Stimulated activated CD8-positive, alpha-beta memory T cell treated with anti-CD3 and anti-CD28 coated beads, Interleukin-4, amount 100 ng/mL, for 48 hours (primary cell): ENCODE results near the gene SUGP2.
"Not testable (repeated sequence)": the region's sequence is repeated elsewhere in the genome, so short reads cannot be mapped to it uniquely, and the experiment has no call there.

Experiments
- DNase-seq: peaks from one replicate; pipeline ENCODE4 v3.0.0-alpha.2; 2020

Gene SUGP2

DNA sequence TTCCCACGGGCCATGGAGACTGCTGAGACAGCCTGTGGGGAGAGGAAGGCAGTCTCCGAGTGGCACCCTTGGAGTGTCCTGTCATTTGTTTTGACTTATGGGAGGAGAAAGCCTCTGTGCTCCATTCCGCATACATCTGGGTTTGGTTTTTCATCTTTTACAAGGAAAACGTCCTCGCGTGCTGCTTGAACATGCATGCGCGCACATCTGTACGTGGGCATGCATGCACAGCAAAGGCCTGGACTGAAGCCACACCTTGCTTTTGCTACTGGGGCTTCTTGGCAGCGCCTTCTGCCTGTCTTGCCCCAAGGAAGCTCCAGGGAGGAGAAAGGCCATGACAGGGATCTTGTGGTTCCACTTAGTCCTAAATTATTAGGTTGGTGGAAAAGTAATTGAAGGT, 44.0 kb downstream of the SUGP2 start:
- no peak for DNase-seq

DNA sequence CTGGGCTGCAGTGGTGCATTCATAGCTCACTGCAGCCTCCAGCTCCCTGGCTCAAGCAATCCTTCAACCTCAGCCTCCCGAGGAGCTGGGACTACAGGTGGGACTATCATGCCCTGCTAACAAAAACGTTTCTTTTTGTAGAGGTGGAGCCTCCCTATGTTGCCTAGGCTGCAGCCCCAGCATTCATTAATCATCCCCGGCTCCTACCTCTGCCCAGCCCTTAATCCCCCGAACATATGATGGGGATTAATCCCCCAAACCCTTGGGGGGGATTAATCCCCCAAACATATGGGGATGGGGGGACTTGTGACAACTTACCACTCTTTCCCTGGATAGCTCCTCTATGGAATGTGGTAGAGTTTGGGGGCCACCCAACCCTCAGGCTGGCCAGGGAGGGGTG, 45.9 kb downstream of the SUGP2 start:
- DNase-seq, result no peak

DNA sequence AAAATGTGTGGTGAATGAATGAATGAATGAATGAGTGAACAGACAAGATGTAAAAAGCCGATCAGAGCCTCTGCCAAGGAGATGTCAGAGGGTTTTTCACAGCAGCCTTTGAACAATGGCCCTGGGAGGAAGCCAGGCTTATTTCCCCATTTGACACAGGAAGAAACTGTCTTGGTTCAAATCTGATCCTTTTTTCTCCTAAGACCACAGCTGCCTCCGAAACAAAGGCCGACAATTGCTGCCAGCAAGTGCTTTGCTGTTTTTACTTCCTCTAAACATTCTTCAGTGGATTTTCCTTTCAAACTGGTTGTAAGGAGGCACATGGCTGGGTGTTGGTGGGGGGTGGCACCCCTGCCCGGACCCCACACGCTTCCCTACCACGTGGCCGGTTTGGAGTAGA, 48.1 kb downstream of the SUGP2 start:
- DNase-seq, result no peak

DNA sequence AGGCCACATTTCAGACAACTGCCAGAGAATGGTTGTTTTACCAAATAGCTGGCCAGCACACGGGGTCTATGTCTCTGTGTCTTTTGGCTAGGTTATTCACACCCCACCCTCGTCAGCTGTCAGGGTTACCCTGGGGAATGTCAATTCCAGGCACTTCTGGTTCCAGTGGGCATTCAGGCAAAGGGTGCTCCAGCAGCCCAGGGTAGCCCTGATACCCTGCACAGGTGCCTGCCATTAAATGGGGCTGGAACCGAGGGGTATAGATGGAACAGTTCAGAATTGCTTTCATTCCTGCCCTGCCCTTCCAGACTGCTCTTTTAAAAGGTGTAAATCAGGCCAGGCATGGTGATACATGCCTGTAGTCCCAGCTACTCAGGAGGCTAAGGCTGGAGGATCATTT, 49.1 kb downstream of the SUGP2 start:
- no peak for DNase-seq

DNA sequence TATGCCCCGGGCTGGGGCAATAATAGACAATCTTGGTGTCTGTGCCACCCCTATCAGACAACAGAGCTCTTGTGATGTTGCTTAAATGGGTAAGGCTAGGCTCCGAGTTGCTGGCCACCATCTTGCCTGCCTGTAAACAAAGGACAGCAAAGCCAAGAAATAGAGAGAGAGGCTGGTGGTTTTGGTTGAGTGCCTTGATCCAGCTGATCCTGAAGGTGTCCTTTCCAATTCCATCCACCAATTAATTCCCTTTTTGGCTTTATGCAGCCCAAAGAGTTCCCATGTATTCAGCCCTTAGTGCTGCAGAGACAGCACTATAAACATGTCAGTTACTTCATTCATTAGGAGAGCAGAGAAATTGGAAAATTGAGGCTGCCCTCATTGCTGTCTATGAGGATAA, 50.6 kb downstream of the SUGP2 start:
- DNase-seq, result no peak

DNA sequence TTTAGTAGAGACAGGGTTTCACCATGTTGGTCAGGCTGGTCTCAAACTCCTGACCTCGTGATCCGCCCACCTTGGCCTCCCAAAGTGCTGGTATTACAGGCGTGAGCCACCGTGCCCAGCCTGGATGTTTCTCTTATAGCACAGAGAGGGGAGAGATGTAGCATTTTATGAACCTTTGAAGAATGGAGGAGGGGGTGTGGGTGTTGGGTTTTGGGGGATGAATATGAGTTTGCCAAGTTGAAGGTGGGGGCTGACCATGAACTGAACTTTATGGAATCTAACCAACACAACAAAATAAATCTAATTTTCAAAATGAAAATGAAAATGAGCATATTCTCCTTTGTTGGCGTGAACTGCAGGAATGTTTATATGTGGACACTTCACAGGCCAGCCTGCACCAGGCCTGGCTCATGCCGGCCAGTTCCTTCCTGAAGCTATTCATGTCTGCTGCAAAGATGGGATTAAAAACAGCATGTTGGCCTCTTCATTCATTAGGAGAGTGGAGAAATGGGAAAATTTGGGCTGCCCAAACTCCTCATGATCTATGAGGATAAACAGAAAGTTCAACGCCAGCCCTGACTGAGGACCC, 52.8 kb downstream of the SUGP2 start:
- no peak for DNase-seq

DNA sequence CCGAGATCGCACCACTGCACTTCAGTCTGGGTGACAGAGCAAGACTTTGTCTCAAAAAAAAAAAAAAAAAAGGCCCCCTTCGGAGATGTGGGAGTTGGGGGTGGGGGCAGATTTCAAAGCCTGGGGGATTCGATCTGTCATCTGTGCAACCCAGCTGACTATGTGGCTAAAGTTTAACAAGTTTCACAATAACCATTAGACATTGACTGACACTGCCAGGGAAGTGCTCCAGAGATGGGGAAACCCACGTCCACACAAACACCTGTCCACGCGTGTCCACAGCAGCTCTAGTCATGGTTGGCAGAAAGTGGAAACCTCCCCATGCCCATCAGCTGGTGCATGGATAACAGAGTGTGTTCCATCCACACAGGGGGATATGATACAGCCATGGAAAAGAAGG, 54.7 kb downstream of the SUGP2 start:
- no peak for DNase-seq

DNA sequence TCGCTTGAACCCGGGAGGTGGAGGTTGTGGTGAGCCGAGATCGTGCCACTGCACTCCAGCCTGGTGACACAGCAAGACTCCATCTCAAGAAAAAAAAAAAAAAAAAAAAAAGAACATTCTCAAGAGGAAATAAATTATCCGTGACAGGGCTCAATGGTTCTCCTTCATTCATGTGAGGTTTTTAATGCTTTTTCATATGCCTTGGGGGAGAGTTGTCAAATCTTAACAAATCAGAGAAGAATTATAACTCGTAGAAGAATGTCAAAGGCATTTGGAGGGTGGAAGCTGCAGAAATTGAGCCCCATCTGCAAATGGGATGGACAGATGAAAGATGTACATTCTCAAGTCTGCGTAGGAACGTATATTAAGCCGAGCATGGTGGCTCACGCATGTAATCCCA, 57.4 kb downstream of the SUGP2 start:
- no peak for DNase-seq

DNA sequence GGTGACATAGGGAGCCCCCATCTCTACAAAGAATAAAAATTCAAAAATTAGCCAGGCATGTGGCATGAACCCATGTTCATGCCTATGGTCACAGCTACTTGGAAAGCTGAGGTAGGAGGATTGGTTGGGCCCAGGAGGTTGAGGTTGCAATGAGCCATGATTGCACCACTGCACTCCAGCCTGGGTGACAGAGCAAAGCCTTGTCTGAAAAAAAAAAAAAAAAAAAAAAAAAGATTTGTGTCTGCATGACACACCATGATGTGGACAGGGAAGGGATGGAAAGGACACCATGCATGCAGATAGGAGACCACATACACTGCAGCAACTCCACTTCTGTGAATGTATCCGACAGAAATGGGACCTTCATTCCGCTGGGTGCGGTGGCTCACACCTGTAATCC, 58.3 kb downstream of the SUGP2 start:
- DNase-seq, result no peak

DNA sequence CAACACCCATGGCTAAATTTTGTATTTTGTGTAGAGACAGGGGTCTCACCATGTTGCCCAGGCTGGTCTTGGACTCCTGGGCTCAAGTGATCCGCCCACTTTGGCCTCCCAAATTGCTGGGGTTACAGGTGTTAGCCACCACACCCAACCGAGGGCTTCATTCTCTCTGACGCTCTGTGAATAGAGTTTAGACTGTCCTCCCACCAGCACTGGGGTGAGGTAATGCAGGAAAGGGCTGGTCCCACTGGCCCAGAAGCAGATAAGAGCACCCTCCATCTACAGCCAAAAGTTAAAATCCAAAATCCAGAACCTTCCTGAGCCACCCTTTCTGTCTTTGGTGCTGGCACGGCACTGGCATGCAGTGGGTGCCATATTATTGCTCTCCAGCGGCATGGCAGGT, 60.5 kb downstream of the SUGP2 start:
- DNase-seq, result no peak

DNA sequence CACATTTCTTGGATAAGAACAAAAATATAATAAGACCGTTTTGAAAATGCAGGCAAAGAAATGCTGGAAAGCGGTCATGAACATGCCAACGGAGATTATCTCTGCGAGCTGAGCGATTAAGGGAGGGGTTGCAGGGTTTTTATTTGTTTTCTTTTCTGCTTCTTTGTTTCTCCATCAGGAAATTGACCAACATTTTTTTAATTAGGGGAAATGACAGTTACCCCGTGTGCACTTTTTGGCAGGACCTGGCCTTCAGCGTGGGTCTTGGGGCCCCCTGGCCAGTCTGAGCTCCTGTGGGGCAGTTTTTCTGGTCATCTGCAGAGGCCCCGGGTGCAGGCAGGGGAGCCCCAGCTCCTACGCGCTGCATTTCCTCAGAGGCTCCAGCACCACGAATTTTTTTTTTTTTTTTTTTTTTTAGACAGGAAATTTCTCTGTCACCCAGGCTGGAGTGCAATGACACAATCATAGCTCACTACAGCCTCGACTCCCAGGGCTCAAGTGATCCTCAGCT, 61.0 kb downstream of the SUGP2 start:
- DNase-seq, result no peak

DNA sequence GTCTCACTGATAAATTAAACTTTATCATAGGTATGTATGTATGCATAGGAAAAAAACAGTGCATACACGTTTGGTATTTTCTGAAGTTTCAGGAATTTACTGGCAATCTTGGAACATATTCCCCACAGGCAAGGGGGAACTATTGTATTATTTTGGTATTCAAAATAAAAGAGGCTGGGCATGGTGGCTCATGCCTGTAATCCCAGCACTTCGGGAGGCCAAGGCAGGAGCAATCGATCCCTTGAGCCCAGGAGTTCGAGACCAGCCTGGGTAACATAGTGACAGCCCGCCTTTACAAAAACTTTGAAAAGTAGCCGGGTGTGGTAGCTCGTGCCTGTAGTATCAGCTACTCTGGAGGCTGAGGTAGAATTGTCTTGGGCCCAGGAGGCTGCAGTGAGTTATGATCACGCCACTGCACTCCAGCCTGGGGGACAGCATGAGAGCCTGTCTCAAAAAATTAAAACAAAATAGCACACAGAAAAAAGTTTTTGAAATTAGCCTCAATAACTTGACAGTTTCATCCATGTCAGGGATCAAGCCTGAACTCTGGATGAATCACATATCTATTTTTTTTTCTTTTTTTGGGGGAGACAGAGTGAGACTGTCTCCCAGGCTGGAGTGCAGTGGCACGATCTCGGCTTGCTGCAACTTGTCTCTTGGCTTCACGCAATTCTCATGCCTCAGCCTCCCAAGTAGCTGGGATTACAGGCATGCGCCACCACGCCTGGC, 63.2 kb downstream of the SUGP2 start:
- no peak for DNase-seq

DNA sequence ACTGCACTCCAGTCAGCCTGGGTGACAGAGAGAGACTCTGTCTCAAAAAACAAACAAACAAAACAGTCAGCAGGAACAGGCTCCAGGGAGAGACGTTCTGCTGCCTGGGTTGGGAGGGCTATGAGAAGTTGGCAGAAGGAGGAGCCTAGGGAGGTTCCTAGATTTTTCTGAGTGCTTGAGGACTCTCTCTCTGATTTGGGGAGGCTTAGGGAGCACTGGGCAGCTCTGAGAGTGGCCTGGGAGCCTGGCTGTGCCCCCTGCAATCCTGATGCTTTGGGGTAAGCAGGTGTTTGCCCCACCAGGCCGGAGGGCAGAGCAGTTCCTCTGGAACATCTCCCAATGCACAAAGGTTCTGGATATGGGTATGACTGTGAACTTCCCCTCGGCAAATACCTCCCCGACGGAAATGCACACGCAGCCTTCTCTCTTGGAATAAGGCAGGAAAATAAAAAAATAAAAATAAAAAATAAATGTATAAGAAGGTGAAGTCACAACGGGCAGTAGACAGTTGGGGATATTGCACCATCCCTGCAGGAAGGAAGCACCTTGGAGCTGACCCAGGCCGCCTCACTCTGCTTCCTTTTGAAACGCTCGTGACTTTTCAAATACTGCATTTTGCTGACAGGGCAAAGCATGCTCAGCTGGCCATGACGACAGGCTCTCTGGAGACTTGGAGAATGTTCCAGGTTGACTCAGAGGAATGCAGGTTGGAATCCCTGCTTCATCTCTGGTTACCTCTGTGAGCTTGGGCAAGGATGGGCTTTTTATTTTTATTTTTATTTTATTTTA, 65.8 kb downstream of the SUGP2 start:
- no peak for DNase-seq

DNA sequence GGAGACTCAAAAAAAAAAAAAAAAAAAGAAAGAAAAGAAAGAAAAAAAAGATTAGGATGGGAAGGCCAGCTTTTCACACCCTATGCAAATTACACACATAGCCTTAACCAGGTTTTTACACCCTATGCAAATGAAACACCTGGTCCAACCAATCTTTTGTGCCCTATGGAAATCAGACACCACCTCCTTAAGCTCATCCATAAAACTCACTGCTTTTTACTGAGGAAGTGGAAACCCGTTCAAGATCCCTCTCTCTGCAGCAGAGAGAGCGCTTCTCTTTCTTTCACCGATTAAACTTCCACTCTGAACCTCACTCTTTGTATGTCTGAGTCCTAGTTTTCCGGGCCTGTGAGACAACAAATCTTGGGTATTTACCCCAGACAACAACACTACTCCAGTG, 67.0 kb downstream of the SUGP2 start:
- no peak for DNase-seq

DNA sequence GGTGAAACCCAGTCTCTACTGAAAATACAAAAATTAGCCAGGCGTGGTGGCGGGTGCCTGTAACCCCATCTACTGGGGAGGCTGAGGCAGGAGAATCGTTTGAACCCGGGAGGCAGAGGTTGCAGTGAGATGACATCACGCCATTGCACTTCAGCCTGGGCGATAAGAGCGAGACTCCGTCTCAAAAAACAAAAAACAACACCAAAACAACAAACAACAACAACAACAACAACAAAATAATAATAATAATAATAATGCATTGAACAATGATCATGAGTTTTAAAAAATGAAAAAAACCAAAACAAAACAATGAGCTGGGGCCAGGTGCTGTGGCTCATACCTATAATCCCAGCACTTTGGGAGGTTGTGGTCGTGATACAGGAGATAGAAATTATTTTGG, 69.2 kb downstream of the SUGP2 start:
- DNase-seq, result no peak

DNA sequence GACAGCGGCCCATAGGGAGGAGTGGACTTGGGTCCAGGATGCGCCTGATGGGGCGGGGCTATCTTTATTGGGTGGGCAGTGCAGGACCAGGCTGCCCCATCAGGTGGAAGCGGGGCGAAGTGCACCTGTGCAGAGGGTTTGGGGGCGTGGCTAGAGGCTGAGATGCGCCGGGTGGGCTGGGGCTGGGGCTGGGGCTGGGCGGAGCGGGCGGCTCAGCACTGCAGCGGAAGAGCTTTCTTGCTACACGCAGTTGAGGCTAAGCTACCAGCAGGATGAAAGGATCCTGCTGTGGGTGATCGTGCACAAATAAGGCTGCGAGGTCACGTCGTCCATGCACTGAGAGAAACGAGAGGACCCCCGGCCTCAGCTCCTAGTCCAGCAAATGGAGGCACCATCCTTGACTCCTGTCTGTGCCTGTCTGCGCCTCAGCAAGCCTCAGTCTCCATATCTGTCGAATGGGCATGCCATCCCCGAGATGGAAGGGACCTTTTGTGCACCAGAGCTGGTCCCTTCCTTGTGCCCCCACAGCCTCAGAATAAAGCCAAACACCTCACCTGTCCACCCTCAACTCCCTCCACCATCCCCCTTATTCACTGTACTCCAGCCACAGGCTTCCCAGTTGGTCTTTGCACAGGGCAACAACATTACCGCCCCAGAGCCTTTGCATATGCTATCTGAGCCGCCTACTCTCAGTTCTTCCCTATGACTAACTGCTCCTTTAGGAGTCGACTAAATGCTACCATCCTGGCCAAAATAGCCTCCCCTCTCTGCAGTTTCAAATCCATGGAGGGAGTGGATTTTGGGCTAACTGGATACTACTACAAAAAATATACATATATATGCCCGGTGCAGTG, 71.3 kb downstream of the SUGP2 start:
- peak; percentile 30 for DNase-seq

DNA sequence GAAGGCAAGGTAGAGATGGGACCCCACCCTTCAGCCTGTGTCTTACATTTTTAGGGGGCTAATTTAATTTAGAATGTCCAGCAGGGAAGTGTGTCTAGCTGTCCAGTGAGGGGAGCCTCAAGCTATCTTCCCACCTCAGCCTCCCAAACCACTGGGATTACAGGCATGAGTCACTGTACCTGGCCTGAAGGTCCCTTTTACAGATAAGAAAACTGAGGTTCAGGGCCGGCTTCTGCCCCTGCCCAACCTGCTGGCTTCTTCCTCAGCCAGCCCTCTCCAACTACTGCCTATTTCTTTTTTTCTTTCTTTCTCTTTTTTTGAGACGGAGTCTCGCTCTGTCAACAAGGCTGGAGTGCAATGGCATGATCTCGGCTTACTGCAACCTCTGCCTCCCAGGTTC, 72.9 kb downstream of the SUGP2 start:
- no peak for DNase-seq

DNA sequence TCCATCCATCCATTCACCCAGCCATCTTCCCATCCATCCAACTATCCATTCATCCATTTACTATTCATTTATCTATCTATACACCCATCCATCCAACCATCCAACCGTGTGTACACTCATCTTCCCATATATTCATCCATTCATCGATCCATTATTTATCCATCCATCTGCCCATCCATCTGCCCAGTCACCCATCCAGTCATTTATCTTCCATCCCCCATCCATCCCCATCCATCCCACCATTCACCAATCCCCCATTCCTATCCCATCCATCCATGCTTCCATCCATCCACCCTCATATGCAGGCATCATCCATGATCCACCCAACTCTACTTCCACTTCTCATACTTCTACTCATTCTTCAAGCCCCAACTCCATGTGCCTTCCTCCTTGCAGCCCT, 78.3 kb downstream of the SUGP2 start:
- DNase-seq, result no peak

DNA sequence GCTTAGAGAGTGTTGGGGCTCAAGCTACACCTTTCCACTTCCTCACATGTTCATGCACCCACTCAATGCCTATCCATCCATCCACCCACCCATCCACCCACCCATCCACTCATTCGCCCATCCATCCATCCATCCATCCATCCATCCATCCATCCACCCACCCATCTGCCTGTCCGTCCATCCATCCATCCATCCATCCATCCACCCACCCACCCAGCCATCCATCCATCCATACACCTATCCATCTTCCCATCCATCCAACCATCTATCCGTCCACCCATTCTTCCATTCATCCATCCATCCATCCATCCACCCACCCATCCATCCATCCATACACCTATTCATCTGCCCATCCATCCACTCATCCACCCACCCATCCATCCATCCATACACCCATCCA, 79.2 kb downstream of the SUGP2 start:
- DNase-seq, result no peak

DNA sequence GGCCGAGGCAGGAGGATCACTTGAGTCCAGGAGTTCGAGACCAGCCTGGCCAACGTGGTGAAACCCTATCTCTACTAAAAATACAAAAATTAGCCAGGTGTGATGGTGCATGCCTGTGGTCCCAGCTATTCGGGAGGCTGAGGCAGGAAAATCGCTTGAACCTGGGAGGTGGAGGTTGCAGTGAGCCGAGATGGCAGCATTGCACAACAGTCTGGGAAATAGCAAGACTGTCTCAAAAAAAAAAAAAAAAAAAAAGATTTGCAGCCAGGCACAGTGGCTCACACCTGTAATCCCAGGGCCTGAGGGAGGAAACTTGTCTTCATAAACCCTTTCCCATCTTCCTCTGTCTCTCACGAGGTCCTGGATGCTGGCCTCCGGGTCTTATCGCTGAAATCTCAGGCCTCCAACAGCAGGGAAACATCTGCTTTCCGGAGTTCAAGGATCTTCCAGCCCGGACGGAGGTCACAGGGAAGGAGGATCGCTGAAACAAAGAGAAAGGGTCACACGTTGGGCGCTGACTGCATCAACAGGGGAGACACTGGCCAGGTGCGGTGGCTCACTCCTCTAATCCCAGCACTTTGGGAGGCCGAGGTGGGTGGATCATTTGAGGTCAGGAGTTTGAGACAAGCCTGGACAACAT, 80.8 kb downstream of the SUGP2 start:
- not testable (repeated sequence) for DNase-seq

DNA sequence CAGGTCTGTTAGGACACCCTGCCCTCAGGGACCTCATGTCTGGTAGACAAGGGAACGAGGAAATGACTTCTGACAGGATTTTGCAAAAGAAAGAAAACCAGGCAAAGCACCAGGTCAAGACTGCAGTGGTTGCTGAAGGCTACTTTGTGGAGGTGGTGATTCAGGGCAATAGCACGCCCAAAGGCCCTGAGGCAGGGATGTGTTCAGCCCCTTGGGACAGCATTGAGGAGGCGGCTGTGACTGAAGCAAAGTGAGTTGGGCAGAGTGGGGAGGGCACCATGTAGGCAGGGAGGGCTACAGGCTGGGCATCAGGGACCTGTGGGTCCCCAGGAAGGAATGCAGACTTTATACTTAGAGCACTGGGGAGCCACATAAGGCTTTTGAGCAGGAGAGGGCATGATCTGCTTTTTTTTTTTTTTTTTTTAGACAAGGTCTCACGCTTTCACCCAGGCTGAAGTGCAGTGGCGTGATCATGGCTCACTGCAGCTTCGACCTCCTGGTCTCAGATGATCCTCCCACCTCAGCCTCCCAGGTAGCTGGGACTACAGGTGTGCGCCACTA, 81.5 kb downstream of the SUGP2 start:
- no peak for DNase-seq

DNA sequence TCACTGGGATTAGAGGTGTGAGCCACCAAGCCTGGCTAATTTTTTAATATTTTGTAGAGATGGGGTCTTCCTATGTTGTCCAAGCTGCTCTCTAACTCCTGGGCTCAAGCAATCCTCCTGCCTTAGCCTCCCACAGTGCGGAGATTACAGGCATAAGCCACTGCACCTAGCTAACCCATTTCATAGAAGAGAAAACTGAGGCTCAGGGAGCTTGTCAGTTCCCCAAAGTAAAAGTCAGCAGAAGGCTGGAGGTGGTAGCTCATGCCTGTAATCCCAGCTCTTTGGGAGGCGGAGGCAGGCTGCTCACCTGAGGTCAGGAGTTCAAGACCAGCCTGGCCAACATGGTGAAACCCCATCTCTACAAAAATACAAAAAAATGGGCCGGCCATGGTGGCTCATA, 83.5 kb downstream of the SUGP2 start:
- no peak for DNase-seq
